Measurements from ENCODE around the gene TTC7B.

GRCh38 chr14:90581745-90582144 is 234.5 kb downstream of the TTC7B start:
- TF ChIP-seq SUZ12 (IDR thresholded peaks at IDR 0.05; ENCODE audit: extremely low read depth, insufficient read depth, insufficient read length) (no peak), YY1 (IDR thresholded peaks at IDR 0.05; ENCODE audit: insufficient read depth, insufficient read length) (no peak)

All from NT2/D1 (cell line).